Lower lobe of right lung (tissue), 2 donors: ENCODE data around the gene SDK1. TPM values are rescaled to one million over a fixed set of nuclear protein-coding genes. Genes with fewer than 3 reads are reported as not detected.
"Not testable (repeated sequence)": the region's sequence is repeated elsewhere in the genome, so short reads cannot be mapped to it uniquely, and the experiment has no call there.

ENCODE experiments used
- ATAC-seq, 2 donors: fragments of 200-7000 bp; cut with Tn5 transposase; one replicate each; pipeline ENCODE4 v1.9.1; 2020 to 2022; ENCODE audit warnings: mild to moderate bottlenecking in 2 of 2, moderate library complexity in 2 of 2
- DNase-seq: peaks from one replicate; pipeline ENCODE4 v3.0.0-alpha.2; 2020
- H3K27ac ChIP-seq: fragments of 200-600 bp; one replicate; pipeline ENCODE4 v1.8.0; 2022
- H3K27me3 ChIP-seq: fragments of 200-600 bp; one replicate; pipeline ENCODE4 v1.8.0; 2022; ENCODE audit warnings: low read depth
- H3K36me3 ChIP-seq: fragments of 200-600 bp; one replicate; pipeline ENCODE4 v1.8.0; 2022; ENCODE audit warnings: mild to moderate bottlenecking
- H3K4me1 ChIP-seq: fragments of 200-600 bp; one replicate; pipeline ENCODE4 v1.8.0; 2022
- H3K4me3 ChIP-seq: fragments of 200-600 bp; one replicate; pipeline ENCODE4 v1.8.0; 2022; ENCODE audit warnings: mild to moderate bottlenecking
- H3K9me3 ChIP-seq: fragments of 200-600 bp; one replicate; pipeline ENCODE4 v1.8.0; 2022
- CTCF ChIP-seq: fragments of 200-600 bp; IDR thresholded peaks from one replicate; pipeline ENCODE4 v1.8.0; 2022; ENCODE audit warnings: antibody characterized with exemption, mild to moderate bottlenecking
- intact Hi-C: fragments of 100-400 bp; cut with DNase I; formaldehyde crosslinking; loops from one replicate; pipeline ENCODE4 v1.11.0; 2022
- total RNA-seq: library from RNA; stranded (reverse); fragmentation: NEBNext Ultra II Directional; extraction: Animal tissue kit (Norgen Biotek cat#: 25700); gene quantifications from one replicate; pipeline ENCODE4 v1.2.1, GENCODE V29; 2021
- donor health status: DM: no; HTN: yes; CAD: no; lungs with severe emphysema.

SDK1 gene
- total RNA-seq, 1 donor from 2014 or later = 10.0 TPM

- Histone ChIP-seq H3K27ac (no peak overlapping the region), H3K4me3 (no peak overlapping the region), H3K27me3 (no peaks in the 10 kb centered on the region), H3K9me3 (no peaks in the 10 kb centered on the region), H3K36me3 (no peaks in the 10 kb centered on the region), H3K4me1 (no peaks in the 10 kb centered on the region)
- intact Hi-C loops = no loop called here
- ATAC-seq = no peak
- no peak for DNase-seq
- no peak for TF ChIP-seq CTCF
Measured at GRCh38 chr7:3696113-3696512, 395.1 kb downstream of the SDK1 start.

GRCh38 chr7:3697472-3697871 is 396.4 kb downstream of the SDK1 start:
- intact Hi-C loops = no loop called here
- DNase-seq (no peak), ATAC-seq (no peak)
- no peaks in the 10 kb centered on the region for H3K27me3 ChIP-seq
- H3K9me3 ChIP-seq = no peaks in the 10 kb centered on the region
- H3K4me3 ChIP-seq = no peak overlapping the region
- TF ChIP-seq CTCF = no peak
- no peak overlapping the region for H3K27ac ChIP-seq
- H3K4me1 ChIP-seq = no peaks in the 10 kb centered on the region
- H3K36me3 ChIP-seq = no peaks in the 10 kb centered on the region

- ATAC-seq (no peak), DNase-seq (no peak)
- H3K9me3 ChIP-seq = no peaks in the 10 kb centered on the region
- H3K36me3 ChIP-seq = no peaks in the 10 kb centered on the region
- intact Hi-C loops = no loop called here
- H3K4me1 ChIP-seq = peaks cover 3% of the 10 kb centered on the region
- no peak for TF ChIP-seq CTCF
- no peak overlapping the region for H3K4me3 ChIP-seq
- H3K27me3 ChIP-seq = no peaks in the 10 kb centered on the region
- H3K27ac ChIP-seq = no peak overlapping the region
Measured at GRCh38 chr7:3705258-3705657, 404.2 kb downstream of the SDK1 start.

- intact Hi-C loops, ATAC-seq: not testable (repeated sequence)
Measured at GRCh38 chr7:3706091-3706490, 405.0 kb downstream of the SDK1 start.

GRCh38 chr7:3710122-3710521 is 409.1 kb downstream of the SDK1 start:
- TF ChIP-seq CTCF = no peak
- ATAC-seq = no peak
- no peaks in the 10 kb centered on the region for H3K27me3 ChIP-seq

More at GRCh38 chr7:3706091-3706490, 405.0 kb downstream of the SDK1 start:
- not testable (repeated sequence) for H3K27ac ChIP-seq, H3K4me1 ChIP-seq, H3K9me3 ChIP-seq, DNase-seq, H3K27me3 ChIP-seq, H3K4me3 ChIP-seq, H3K36me3 ChIP-seq

GRCh38 chr7:3710531-3710930 is 409.5 kb downstream of the SDK1 start:
- Histone ChIP-seq H3K36me3 (no peaks in the 10 kb centered on the region), H3K27me3 (no peaks in the 10 kb centered on the region), H3K4me3 (no peak overlapping the region), H3K27ac (no peak overlapping the region), H3K9me3 (no peaks in the 10 kb centered on the region), H3K4me1 (peaks cover 7% of the 10 kb centered on the region)
- DNase-seq = no peak
- ATAC-seq = peak in 1 of 2 donors; percentile 33
- intact Hi-C loops = no loop called here
- no peak for TF ChIP-seq CTCF

More at GRCh38 chr7:3710122-3710521, 409.1 kb downstream of the SDK1 start:
- Histone ChIP-seq H3K36me3 (no peaks in the 10 kb centered on the region), H3K27ac (no peak overlapping the region), H3K9me3 (no peaks in the 10 kb centered on the region), H3K4me3 (no peak overlapping the region), H3K4me1 (peaks cover 7% of the 10 kb centered on the region)
- intact Hi-C loops = no loop called here
- no peak for DNase-seq
